Prostate gland (tissue), 2 donors: Measurements from ENCODE around the gene DTL. TPM values are rescaled to one million over a fixed set of nuclear protein-coding genes. Genes with fewer than 3 reads are reported as not detected.

Experiments
- DNase-seq: peaks from one replicate; pipeline ENCODE4 v3.0.0-alpha.2; 2019; ENCODE audit warnings: low spot score
- H3K27ac ChIP-seq, 2 donors: fragments of 200-600 bp; sonication (generic); 2 replicates each; pipeline ENCODE4 v1.5.1; 2017 to 2019
- H3K27me3 ChIP-seq: fragments of 200-600 bp; sonication (generic); replicated peaks from 2 replicates; pipeline ENCODE4 v1.5.1; 2019; ENCODE audit not compliant: insufficient read depth
- H3K36me3 ChIP-seq, 2 donors: fragments of 200-600 bp; sonication (generic); 1 replicate in 1 of 2; 2 replicates in 1 of 2; pipeline versions ENCODE4 v1.5.1 to v1.8.1; 2017 to 2019
- H3K4me1 ChIP-seq: fragments of 200-600 bp; sonication (generic); replicated peaks from 2 replicates; pipeline ENCODE4 v1.5.1; 2019
- H3K4me3 ChIP-seq, 2 donors: fragments of 200-600 bp; sonication (generic); 2 replicates each; pipeline ENCODE4 v1.5.1; 2017 to 2019
- H3K9me3 ChIP-seq: fragments of 200-600 bp; sonication (generic); 2 replicates; pipeline ENCODE4 v1.5.1; 2017
- CTCF ChIP-seq, 4 experiments: fragments of 200-600 bp in 2 of 4; fragments of 450-650 bp in 2 of 4; sonication (generic) in 2 of 4; IDR thresholded peaks; 1 replicate in 3 of 4; 2 replicates in 1 of 4; pipeline ENCODE4 v1.5.1; 2016 to 2019; ENCODE audit warnings: antibody characterized with exemption in 4 of 4, mild to moderate bottlenecking in 2 of 4, moderate library complexity in 2 of 4
- POLR2A ChIP-seq: fragments of 450-650 bp; IDR thresholded peaks from one replicate; pipeline ENCODE4 v1.6.1; 2016; ENCODE audit warnings: antibody characterized with exemption, mild to moderate bottlenecking
- POLR2AphosphoS5 ChIP-seq: sonication (generic); formaldehyde crosslinking; IDR thresholded peaks from one replicate; pipeline ENCODE4 v1.6.1; 2017; ENCODE audit warnings: antibody characterized with exemption
- WGBS: methylation state at CpG from one replicate; pipeline ENCODE4 v1.1.5; 2018; 5-methylcytosine and 5-hydroxymethylcytosine counted together
- intact Hi-C: fragments of 100-400 bp; cut with DNase I; formaldehyde crosslinking; loops from one replicate; pipeline ENCODE4 v1.14.2; 2022
- total RNA-seq, 2 donors: library from RNA; depleted of rRNA; stranded (reverse); fragments of >200 nt; gene quantifications; one replicate each; pipeline ENCODE4 v1.1.0, GENCODE V29; 2016

DTL gene
- total RNA-seq, 2 donors from 2014 or later, result 1.5 to 7.1 TPM

DNA sequence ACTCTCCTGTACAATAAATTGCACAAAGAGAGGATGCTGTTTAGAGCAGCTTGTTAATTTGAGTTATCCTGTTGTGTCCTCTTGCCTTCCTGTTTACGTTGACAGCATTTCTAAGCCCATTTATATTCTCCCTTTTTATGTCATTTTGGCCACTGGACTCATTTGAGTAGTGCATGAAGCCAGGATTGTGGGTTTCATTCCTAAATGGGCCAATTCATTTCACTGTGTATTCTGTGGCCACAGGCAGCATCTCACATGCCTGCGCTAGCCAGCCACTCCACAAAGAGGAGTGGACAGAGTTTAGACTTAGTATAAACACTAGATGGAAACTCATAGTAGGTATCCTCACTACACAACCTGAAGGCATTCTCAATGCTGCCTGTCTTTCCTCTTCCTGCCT lies 73.4 kb downstream of the DTL start:
- 87% methylated on average over 2 of the region's 2 CpGs for WGBS
- H3K4me3 ChIP-seq, result no peak overlapping the region
- no peaks in the 10 kb centered on the region for H3K9me3 ChIP-seq
- H3K27me3 ChIP-seq, result no peaks in the 10 kb centered on the region
- intact Hi-C loops, result no loop called here
- no peaks in the 10 kb centered on the region for H3K36me3 ChIP-seq
- TF ChIP-seq CTCF (IDR thresholded peaks at IDR 0.05), result no peak
- no peak for TF ChIP-seq POLR2AphosphoS5
- TF ChIP-seq POLR2A, result no peak
- no peak for DNase-seq
- H3K27ac ChIP-seq, result no peak overlapping the region
- H3K4me1 ChIP-seq, result no peaks in the 10 kb centered on the region

- intact Hi-C loops, result no loop called here
- 81% methylated on average over 6 of the region's 6 CpGs for WGBS
- no peak for DNase-seq
- Histone ChIP-seq H3K36me3 (no peaks in the 10 kb centered on the region), H3K27ac (no peak overlapping the region), H3K4me3 (no peak overlapping the region), H3K4me1 (no peaks in the 10 kb centered on the region), H3K27me3 (no peaks in the 10 kb centered on the region), H3K9me3 (no peaks in the 10 kb centered on the region)
- TF ChIP-seq CTCF (IDR thresholded peaks at IDR 0.05) (no peak), POLR2A (no peak), POLR2AphosphoS5 (no peak)
Observed at GRCh38 chr1:212109728-212110127, 74.2 kb downstream of the DTL start.

- H3K27ac ChIP-seq, result no peak overlapping the region
- WGBS, result 15% methylated on average over 2 of the region's 2 CpGs
- DNase-seq, result no peak
- H3K36me3 ChIP-seq, result no peaks in the 10 kb centered on the region
- no peak overlapping the region for H3K4me3 ChIP-seq
- H3K4me1 ChIP-seq, result no peaks in the 10 kb centered on the region
- intact Hi-C loops, result no loop called here
- TF ChIP-seq CTCF (IDR thresholded peaks at IDR 0.05) (no peak), POLR2A (no peak)
- H3K9me3 ChIP-seq, result no peaks in the 10 kb centered on the region
- H3K27me3 ChIP-seq, result no peaks in the 10 kb centered on the region
Observed at GRCh38 chr1:212110617-212111016, 75.1 kb downstream of the DTL start.

DNA sequence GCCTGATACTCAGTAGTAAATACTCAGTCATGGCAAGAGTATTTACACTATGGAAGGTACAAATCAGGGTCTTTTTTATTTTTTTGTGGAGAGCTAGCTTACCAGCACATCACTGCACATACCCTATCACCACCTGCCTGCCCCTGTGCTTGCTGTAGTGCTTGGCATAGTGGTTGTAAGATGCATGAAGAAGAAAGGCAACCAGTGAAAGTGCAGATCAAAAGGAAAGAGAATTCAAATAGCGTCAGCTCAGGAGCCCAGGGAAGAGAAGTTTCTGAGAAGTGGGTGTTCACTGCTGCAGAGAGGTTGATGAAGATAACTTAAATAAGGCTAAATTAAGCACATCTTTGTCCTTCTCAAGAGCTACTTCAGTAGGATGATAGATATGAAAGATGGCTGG lies 76.0 kb downstream of the DTL start:
- no peaks in the 10 kb centered on the region for H3K4me1 ChIP-seq
- no peak for DNase-seq
- no peaks in the 10 kb centered on the region for H3K36me3 ChIP-seq
- TF ChIP-seq CTCF (IDR thresholded peaks at IDR 0.05) (no peak), POLR2AphosphoS5 (no peak)
- no peaks in the 10 kb centered on the region for H3K27me3 ChIP-seq
- intact Hi-C loops, result no loop called here
- no peak overlapping the region for H3K4me3 ChIP-seq
- 96% methylated on average over 1 of the region's 1 CpG for WGBS
- no peaks in the 10 kb centered on the region for H3K9me3 ChIP-seq
- H3K27ac ChIP-seq, result no peak overlapping the region

- H3K36me3 ChIP-seq, result no peaks in the 10 kb centered on the region
- WGBS, result 84% methylated on average over 2 of the region's 2 CpGs
- intact Hi-C loops, result no loop called here
- TF ChIP-seq POLR2AphosphoS5 (no peak), POLR2A (no peak), CTCF (IDR thresholded peaks at IDR 0.05) (no peak)
- H3K27me3 ChIP-seq, result no peaks in the 10 kb centered on the region
- no peaks in the 10 kb centered on the region for H3K9me3 ChIP-seq
- H3K4me3 ChIP-seq, result no peak overlapping the region
- H3K27ac ChIP-seq, result no peak overlapping the region
- DNase-seq, result no peak
- no peaks in the 10 kb centered on the region for H3K4me1 ChIP-seq
Observed at GRCh38 chr1:212113706-212114105, 78.2 kb downstream of the DTL start.
